GM19239 (cell line): ENCODE measurements around the gene PCNX3.

Experiments
- DNase-seq: peaks from one replicate; pipeline ENCODE4 v3.0.0; 2011; ENCODE audit warnings: low spot score; ENCODE audit not compliant: insufficient read length
- FAIRE-seq: peaks from 2 replicates; lab custom pipeline; 2011; peaks lifted over from hg19 to GRCh38; lab: Jason Lieb, UNC

The PCNX3 gene

GRCh38 chr11:65617136-65617850 is 1.7 kb downstream of the PCNX3 start:
- FAIRE-seq (no peak), DNase-seq (no peak)

- DNase-seq (no peak), FAIRE-seq (no peak)
Observed at GRCh38 chr11:65617990-65618751, 2.6 kb downstream of the PCNX3 start.

DNA sequence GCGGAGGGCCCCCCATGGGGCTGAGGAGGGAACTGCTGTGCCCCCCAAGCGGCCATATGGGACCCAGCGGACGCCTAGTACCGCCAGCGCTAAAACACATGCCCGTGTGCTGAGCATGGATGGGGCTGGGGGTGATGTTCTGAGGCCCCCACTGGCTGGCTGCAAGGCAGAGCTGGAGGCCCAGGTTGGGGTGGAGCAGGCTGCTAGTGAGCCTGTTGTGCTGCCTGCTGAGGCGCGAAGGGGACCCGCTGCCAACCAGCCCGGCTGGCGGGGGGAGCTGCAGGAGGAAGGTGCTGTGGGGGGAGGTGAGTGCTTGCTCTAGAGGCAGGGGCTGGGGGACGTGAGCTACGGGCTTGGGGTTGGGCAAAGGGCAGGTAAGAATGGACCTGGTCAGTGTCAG is 3.2 kb downstream of the PCNX3 start:
- DNase-seq (no peak), FAIRE-seq (no peak)

DNA sequence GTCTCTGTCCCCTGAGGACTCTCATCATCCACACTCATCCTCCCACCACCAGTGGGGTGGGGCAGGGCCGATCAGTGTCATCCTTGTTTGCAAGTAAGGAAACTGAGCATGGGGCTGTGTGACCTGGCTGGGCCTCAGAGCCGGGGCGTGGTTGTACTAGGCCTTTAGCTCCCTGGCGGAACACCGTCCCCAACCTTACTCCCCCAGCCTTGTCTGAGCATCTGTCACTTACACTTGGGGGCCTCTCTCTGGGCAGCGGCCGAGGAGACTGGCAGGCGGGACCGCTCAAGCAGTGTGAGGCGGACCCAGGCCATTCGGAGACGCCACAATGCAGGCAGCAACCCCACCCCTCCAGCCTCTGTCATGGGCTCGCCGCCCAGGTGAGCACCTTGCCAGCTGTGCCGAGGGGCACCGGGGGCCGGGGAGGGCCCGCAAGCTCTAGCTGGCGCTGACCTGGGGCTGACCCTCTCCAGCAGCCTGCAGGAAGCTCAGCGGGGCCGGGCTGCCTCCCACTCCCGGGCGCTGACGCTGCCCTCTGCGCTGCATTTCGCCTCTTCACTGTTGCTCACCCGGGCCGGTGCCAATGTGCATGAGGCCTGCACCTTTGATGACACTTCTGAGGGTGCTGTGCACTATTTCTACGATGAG is 3.8 kb downstream of the PCNX3 start:
- no peak for FAIRE-seq
- DNase-seq, result no peak

DNA sequence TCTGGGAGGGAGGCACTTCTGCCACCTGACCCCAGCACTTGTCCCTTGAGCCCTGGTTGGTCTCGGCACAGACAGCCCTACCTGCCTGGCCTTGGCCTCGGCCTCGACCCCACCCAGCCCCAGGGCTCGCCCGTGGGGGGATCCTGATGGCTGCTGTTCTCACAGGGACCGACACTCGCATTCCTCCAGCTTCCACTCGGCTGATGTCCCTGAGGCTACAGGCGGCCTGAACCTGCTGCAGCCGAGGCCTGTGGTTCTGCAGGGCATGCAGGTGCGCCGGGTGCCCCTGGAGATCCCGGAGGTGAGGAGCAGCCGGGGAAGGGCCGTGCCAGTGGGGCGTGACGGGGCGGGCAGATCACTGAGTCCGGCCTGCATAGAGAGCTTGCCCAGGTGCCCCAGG is 5.1 kb downstream of the PCNX3 start:
- DNase-seq (no peak), FAIRE-seq (no peak)

GRCh38 chr11:65621460-65621859 is 5.9 kb downstream of the PCNX3 start:
- no peak for FAIRE-seq
- DNase-seq, result no peak

- FAIRE-seq, result no peak
- no peak for DNase-seq
Observed at GRCh38 chr11:65622011-65622410, 6.4 kb downstream of the PCNX3 start.

- DNase-seq (no peak), FAIRE-seq (no peak)
Observed at GRCh38 chr11:65623177-65623576, 7.6 kb downstream of the PCNX3 start.

DNA sequence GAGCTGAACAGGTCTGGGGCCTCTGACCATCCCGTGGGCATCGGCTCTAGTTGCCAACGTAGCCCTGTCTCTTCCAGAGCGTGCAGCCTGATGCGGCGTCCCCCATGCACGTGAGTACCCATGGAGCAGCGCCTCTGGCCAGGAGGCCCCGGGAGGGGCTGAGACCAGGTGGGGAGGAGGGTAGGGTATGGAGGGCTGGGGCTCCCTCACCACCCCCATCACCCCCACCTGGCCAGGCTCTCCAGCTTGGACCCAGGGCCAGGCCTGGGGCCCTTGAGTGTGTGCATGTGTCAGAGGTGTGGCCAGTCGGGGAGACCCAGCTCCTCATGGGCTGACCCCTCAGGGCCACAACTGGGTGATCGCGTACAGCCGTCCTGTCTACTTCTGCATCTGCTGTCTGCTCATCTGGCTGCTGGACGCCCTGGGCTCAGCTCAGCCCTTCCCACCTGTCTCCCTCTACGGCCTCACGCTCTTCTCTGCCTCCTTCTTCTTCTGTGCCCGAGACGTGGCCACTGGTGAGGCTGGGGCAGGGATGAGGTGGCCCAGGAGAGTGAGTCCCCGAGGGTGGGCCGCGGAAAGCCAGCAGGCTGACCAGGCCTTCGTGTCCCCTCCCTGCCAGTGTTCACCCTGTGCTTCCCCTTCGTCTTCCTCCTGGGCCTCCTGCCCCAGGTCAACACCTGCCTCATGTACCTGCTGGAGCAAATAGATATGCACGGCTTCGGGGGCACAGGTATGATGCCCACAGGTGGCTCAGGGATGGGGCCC is 8.5 kb downstream of the PCNX3 start:
- DNase-seq (no peak), FAIRE-seq (no peak)

DNA sequence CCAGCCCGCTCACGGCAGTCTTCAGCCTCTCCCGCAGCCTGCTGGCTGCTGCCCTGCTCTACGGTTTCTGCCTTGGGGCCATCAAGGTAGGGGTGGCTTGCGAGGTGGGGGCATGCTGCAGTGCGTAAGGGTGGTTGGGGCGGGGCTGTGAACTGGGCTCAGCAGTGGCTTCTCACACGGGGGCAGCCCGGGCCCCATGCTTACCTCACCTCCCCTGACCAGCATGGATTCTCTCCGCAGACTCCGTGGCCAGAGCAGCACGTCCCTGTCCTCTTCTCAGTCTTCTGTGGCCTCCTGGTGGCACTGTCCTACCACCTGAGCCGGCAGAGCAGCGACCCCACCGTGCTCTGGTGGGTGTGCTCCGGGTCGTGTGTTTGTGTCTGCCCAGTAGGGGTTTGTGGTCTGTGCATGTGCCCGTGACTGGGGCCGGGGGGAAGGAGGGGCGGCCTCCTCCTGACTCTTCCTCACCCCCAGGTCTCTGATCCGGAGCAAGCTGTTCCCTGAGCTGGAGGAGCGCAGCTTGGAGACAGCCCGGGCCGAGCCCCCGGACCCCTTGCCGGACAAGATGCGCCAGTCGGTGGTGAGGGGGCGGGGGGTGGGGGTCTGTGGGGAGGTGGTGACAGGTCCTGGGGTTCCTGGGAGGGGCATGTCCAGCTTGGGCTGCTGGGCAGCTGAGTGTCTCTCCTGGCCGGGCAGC is 9.5 kb downstream of the PCNX3 start:
- FAIRE-seq (no peak), DNase-seq (no peak)

GRCh38 chr11:65625628-65626342 is 10.2 kb downstream of the PCNX3 start:
- peak; percentile 87 for DNase-seq
- FAIRE-seq, result no peak

GRCh38 chr11:65627202-65627601 is 11.6 kb downstream of the PCNX3 start:
- DNase-seq, result no peak
- FAIRE-seq, result no peak

DNA sequence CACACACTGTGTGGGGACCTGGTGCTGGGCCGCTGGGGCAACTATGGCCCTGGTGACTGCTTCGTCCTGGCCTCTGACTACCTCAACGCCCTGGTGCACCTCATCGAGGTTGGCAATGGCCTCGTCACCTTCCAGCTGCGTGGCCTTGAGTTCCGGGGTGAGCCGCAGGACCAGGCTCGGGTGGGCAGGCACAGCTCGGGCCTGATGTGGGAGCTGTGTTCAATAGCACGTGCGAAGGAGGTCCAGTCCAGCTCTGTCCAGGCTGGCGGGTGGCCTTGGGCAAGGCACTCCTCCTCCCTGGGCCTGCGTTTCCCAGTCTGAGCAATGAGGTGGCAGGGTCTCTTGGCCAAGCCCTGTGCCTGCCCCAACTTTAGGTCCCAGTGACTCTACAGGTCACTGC is 14.0 kb downstream of the PCNX3 start:
- no peak for FAIRE-seq

GRCh38 chr11:65630215-65630614 is 14.6 kb downstream of the PCNX3 start:
- FAIRE-seq (no peak), DNase-seq (no peak)

More for the DNA sequence above, 14.0 kb downstream of the PCNX3 start:
- DNase-seq, result no peak

DNA sequence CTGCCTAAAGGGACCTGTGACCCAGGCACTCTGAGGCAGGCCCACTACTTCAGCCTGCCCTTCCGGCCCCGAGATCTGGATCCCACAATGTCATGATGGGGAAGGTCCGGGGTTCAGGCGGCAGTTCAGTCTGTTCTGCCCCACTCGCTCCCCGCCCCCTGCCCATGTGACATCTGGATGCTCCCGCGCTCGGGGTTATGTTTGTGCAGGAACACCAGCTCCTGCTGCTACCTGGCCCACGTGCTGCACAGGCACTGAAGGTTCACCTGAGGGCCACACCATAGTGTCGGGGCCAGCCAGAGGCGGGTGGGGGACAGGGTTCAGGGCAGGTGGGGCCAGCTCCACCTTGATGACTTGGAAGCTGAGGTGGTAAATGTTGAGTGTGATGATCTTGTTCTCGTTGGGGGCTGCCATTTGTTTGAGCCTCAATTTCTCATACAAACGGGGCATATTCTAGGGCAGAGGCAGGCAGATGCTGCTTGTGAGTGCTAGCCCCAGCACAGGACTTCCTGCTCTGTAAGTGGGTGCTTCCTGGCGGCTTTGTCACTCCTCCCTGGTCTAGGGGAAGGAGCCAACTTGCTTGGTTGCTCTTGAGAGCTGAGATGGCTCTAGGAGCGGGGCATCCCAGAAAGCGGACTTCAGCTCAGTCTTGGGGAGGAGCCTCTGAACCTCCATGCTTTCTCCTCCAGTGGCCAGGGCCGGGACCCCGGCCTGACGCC is 18.0 kb downstream of the PCNX3 start:
- no peak for FAIRE-seq
- DNase-seq, result no peak

- FAIRE-seq (no peak), DNase-seq (no peak)
Observed at GRCh38 chr11:65634109-65634436, 18.5 kb downstream of the PCNX3 start.

GRCh38 chr11:65634440-65634839 is 18.9 kb downstream of the PCNX3 start:
- DNase-seq, result no peak
- FAIRE-seq, result no peak

DNA sequence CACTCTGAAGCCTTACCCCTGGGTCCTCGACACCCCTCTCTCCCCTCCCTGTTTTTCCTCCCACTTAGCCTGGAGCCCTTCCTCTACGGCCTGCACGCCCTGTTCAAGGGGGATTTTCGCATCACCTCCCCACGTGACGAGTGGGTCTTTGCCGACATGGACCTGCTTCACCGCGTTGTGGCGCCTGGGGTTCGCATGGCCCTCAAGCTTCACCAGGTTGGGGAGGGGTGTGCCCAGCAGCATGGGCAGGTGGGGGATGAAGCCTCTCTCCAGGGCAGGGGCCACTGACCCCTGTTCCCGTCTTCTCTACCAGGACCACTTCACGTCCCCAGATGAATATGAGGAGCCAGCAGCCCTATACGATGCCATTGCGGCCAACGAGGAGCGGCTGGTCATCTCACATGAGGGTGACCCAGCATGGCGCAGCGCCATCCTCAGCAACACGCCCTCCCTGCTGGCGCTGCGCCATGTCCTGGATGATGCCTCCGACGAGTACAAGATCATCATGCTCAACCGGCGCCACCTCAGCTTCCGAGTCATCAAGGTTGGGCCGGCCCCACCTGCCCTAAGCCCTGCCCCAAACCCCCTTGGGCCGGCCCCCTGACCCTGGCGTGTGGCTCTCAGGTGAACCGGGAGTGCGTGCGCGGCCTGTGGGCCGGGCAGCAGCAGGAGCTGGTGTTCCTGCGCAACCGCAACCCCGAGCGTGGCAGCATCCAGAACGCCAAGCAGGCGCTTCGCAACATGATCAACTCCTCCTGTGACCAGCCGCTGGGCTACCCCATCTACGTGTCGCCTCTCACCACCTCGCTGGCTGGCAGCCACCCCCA is 19.5 kb downstream of the PCNX3 start:
- FAIRE-seq (no peak), DNase-seq (no peak)
